ENCODE data around the gene CD36.

Gene CD36

GRCh38 chr7:80637911-80638765 is at the start of gene CD36:
CD36 (plus strand) TSS chr7:80638642; CDS start chr7:80646741, 8,099 bp downstream.
- DNase-seq (ENCODE audit: low spot score): no peak

- DNase-seq (ENCODE audit: low spot score): no peak
Observed at GRCh38 chr7:80589631-80590030, 48.8 kb upstream of the CD36 start.

- DNase-seq (ENCODE audit: low spot score): no peak
Observed at GRCh38 chr7:80591654-80592053, 46.8 kb upstream of the CD36 start.

- no peak for DNase-seq (ENCODE audit: low spot score)
Observed at GRCh38 chr7:80593869-80594586, 44.4 kb upstream of the CD36 start.

- no peak for DNase-seq (ENCODE audit: low spot score)
Observed at GRCh38 chr7:80596933-80597517, 41.4 kb upstream of the CD36 start.

GRCh38 chr7:80597875-80598274 is 40.6 kb upstream of the CD36 start:
- DNase-seq (ENCODE audit: low spot score): no peak

GRCh38 chr7:80600046-80600445 is 38.4 kb upstream of the CD36 start:
- DNase-seq (ENCODE audit: low spot score): no peak

GRCh38 chr7:80601999-80602398 is 36.4 kb upstream of the CD36 start:
- no peak for DNase-seq (ENCODE audit: low spot score)

GRCh38 chr7:80603940-80604339 is 34.5 kb upstream of the CD36 start:
- no peak for DNase-seq (ENCODE audit: low spot score)

- no peak for DNase-seq (ENCODE audit: low spot score)
Observed at GRCh38 chr7:80604436-80604835, 34.0 kb upstream of the CD36 start.

GRCh38 chr7:80607136-80607535 is 31.3 kb upstream of the CD36 start:
- DNase-seq (ENCODE audit: low spot score): no peak

GRCh38 chr7:80608336-80608735 is 30.1 kb upstream of the CD36 start:
- no peak for DNase-seq (ENCODE audit: low spot score)

- DNase-seq (ENCODE audit: low spot score): no peak
Observed at GRCh38 chr7:80609751-80610150, 28.7 kb upstream of the CD36 start.

- DNase-seq (ENCODE audit: low spot score): no peak
Observed at GRCh38 chr7:80611353-80611752, 27.1 kb upstream of the CD36 start.

GRCh38 chr7:80611779-80612178 is 26.7 kb upstream of the CD36 start:
- DNase-seq (ENCODE audit: low spot score): no peak

GRCh38 chr7:80612880-80613279 is 25.6 kb upstream of the CD36 start:
- DNase-seq (ENCODE audit: low spot score): no peak

- no peak for DNase-seq (ENCODE audit: low spot score)
Observed at GRCh38 chr7:80613519-80613918, 24.9 kb upstream of the CD36 start.

GRCh38 chr7:80614851-80615271 is 23.6 kb upstream of the CD36 start:
- DNase-seq (ENCODE audit: low spot score): no peak

GRCh38 chr7:80618096-80618495 is 20.3 kb upstream of the CD36 start:
- no peak for DNase-seq (ENCODE audit: low spot score)

GRCh38 chr7:80619741-80620140 is 18.7 kb upstream of the CD36 start:
- no peak for DNase-seq (ENCODE audit: low spot score)

GRCh38 chr7:80622541-80622940 is 15.9 kb upstream of the CD36 start:
- DNase-seq (ENCODE audit: low spot score): no peak

GRCh38 chr7:80623503-80624252 is 14.8 kb upstream of the CD36 start:
- no peak for DNase-seq (ENCODE audit: low spot score)

All from CD4-positive, alpha-beta T cell treated with Interleukin-6 at 100 ng/mL for 8 hours (primary cell).